Pancreas (tissue), 10 donors: ENCODE results near the gene PTGER3. TPM values are rescaled to one million over a fixed set of nuclear protein-coding genes. Genes with fewer than 3 reads are reported as not detected.

Source experiments
- ATAC-seq, 4 donors: fragments of 200-7000 bp; cut with Tn5 transposase; one replicate each; pipeline versions ENCODE4 v1.8.0 to v1.9.1; 2020; ENCODE audit warnings: mild to moderate bottlenecking in 4 of 4, moderate library complexity in 4 of 4
- DNase-seq, 6 donors: peaks; one replicate each; pipeline ENCODE4 v3.0.0-alpha.2; 2020
- FAIRE-seq: peaks from 2 replicates; lab custom pipeline; 2012; peaks lifted over from hg19 to GRCh38; lab: Jason Lieb, UNC
- H3K27ac ChIP-seq, 4 donors: fragments of 200-600 bp; sonication (generic); 1 replicate in 3 of 4; 2 replicates in 1 of 4; pipeline versions ENCODE4 v1.5.0 to v1.8.0; 2020
- H3K27me3 ChIP-seq, 4 donors: fragments of 200-600 bp; one replicate each; pipeline ENCODE4 v1.8.0; 2021
- H3K36me3 ChIP-seq, 3 donors: fragments of 200-600 bp; sonication (generic) in 1 of 3; one replicate each; pipeline versions ENCODE4 v1.5.0 to v1.8.0; 2020 to 2021
- H3K4me1 ChIP-seq, 3 donors: fragments of 200-600 bp; one replicate each; pipeline ENCODE4 v1.8.0; 2021
- H3K4me3 ChIP-seq, 4 donors: fragments of 200-600 bp; sonication (generic) in 2 of 4; one replicate each; pipeline versions ENCODE4 v1.5.0 to v1.8.0; 2020 to 2021
- H3K9me3 ChIP-seq, 4 donors: fragments of 200-600 bp; one replicate each; pipeline ENCODE4 v1.8.0; 2021
- WGBS, 2 donors: extraction: QIAGEN DNeasy Blood & Tissue Kit; methylation state at CpG; one replicate each; pipeline ENCODE4 v1.1.7; 2013; 5-methylcytosine and 5-hydroxymethylcytosine counted together
- intact Hi-C, 3 donors: fragments of 100-400 bp; cut with DNase I; formaldehyde crosslinking; loops; one replicate each; pipeline versions ENCODE4 v1.11.1 to v1.14.2; 2022
- microRNA-seq, 2 donors: library from miRNA; unstranded; fragments of <30 nt; microRNA quantifications; one replicate each; pipeline versions ENCODE4 to v1.1.0, GENCODE V29; 2019 to 2020
- polyA plus RNA-seq, 2 donors: library from polyadenylated mRNA; stranded (reverse); fragments of 200-250 nt; gene quantifications; one replicate each; pipeline ENCODE4 v1.2.3, GENCODE V29; 2013
- total RNA-seq, 6 donors: library from RNA; stranded (reverse); fragmentation: NEBNext Ultra II Directional in 4 of 6; extraction: Animal tissue kit (Norgen Biotek cat#: 25700) in 4 of 6; gene quantifications; one replicate each; pipeline versions ENCODE4 v1.2.1 to v1.2.4, GENCODE V29; 2021 to 2023
- TF ChIP-seq, protein P1 (sequence below), 4 donors: fragments of 200-600 bp; sonication (generic) in 3 of 4; IDR thresholded peaks; one replicate each; pipeline versions ENCODE4 v1.5.0 to v1.8.0; 2021; ENCODE audit warnings: antibody characterized with exemption in 4 of 4
- donor health status: healthy with polysubstance abuse.
- donor health status: DM: no; HTN: no; CAD: no; lungs with moderate emphysema.
- donor health status: DM: no; HTN: no; CAD: no.
- donor health status: control.
- donor health status: control.
- donor health status: Bipolar disorder and iron deficiency.
- donor health status: DM: yes; HTN: yes; CAD: no.
- donor health status: DM: no; HTN: no; CAD: no.
- donor health status: DM: no; HTN: no; CAD: no.
- donor health status: DM: yes; HTN: yes; CAD: no.

Gene PTGER3
- total and polyA plus RNA-seq, 8 donors, result 3.2 to 7.7 (median 6.0) TPM

DNA sequence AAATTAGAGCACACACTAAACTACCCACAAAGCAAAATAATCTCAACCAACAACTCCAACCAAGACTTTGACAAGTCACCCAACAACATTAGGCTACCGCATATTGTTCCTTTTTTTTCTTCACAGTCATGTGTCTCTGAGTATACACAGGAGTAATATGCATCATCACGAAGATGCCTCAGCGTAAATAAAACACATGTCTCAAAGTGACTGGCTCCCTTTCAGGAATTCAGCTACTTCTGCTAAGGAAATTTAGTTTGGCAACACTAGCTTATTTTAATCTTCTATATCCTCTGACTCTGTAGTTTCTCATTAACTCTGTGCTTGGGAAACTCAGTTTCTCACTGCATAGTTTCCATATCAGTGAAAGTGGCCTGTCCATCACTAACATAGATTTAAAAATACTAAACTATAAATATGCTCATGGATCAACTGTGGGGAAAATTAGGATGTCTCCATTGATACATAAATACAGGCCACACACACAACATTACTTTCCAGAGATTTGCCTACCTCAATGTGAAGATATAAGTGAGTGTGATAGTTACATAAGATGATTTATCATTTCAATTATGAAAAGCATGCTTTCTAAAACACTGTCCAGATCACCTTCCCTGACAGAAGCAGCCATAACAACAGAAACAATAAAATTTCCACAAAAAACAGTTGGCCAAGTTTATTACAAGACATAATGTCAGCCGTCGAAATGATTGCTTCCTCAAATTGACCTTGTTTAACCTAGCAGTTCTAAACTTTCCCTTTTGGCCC, 113.2 kb downstream of the PTGER3 start:
- FAIRE-seq, result no peak
- TF ChIP-seq, protein P1, sequence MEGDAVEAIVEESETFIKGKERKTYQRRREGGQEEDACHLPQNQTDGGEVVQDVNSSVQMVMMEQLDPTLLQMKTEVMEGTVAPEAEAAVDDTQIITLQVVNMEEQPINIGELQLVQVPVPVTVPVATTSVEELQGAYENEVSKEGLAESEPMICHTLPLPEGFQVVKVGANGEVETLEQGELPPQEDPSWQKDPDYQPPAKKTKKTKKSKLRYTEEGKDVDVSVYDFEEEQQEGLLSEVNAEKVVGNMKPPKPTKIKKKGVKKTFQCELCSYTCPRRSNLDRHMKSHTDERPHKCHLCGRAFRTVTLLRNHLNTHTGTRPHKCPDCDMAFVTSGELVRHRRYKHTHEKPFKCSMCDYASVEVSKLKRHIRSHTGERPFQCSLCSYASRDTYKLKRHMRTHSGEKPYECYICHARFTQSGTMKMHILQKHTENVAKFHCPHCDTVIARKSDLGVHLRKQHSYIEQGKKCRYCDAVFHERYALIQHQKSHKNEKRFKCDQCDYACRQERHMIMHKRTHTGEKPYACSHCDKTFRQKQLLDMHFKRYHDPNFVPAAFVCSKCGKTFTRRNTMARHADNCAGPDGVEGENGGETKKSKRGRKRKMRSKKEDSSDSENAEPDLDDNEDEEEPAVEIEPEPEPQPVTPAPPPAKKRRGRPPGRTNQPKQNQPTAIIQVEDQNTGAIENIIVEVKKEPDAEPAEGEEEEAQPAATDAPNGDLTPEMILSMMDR (IDR thresholded peaks at IDR 0.05), result no peak
- 59 to 63% methylated on average over 5 of the region's 5 CpGs for WGBS, 2 donors

DNA sequence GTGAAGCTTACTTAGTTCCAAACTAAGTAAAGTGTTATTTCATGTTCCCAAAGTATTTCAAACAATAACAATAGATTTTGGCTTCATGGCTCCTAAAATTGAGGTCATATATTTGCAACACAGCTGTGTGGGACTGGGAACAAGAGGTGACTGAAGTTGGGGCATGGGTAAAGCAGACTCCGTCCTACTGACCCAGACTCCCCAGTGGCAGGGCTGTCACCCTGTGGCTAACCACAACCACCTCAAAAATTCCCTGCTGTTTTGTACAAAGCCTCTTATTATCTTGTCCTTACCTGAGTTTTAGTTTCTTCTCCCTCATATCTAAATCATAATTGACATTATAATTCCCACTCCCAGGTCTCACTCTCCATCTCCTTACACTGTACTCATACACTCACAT, 117.6 kb downstream of the PTGER3 start:
- H3K4me1 ChIP-seq, result peaks cover 0 to 13% (median 11%) of the 10 kb centered on the region in 3 donors
- H3K4me3 ChIP-seq, result no peak overlapping the region
- 89 to 96% methylated on average over 1 of the region's 1 CpG for WGBS, 2 donors
- no peaks in the 10 kb centered on the region for H3K36me3 ChIP-seq
- ATAC-seq, result no peak
- H3K9me3 ChIP-seq, result no peaks in the 10 kb centered on the region
- no peaks in the 10 kb centered on the region for H3K27me3 ChIP-seq
- intact Hi-C loops, result no loop called here
- no peak for FAIRE-seq
- DNase-seq, result no peak
- no peak overlapping the region for H3K27ac ChIP-seq
- TF ChIP-seq, protein P1 (IDR thresholded peaks at IDR 0.05), result no peak

More for the DNA sequence above, 113.2 kb downstream of the PTGER3 start:
- Histone ChIP-seq H3K27ac (no peak overlapping the region), H3K27me3 (no peaks in the 10 kb centered on the region), H3K36me3 (no peaks in the 10 kb centered on the region), H3K9me3 (no peaks in the 10 kb centered on the region), H3K4me1 (peaks cover 0 to 9% (median 6%) of the 10 kb centered on the region in 3 donors), H3K4me3 (no peak overlapping the region)
- intact Hi-C loops, result no loop called here
- DNase-seq (no peak), ATAC-seq (no peak)

DNA sequence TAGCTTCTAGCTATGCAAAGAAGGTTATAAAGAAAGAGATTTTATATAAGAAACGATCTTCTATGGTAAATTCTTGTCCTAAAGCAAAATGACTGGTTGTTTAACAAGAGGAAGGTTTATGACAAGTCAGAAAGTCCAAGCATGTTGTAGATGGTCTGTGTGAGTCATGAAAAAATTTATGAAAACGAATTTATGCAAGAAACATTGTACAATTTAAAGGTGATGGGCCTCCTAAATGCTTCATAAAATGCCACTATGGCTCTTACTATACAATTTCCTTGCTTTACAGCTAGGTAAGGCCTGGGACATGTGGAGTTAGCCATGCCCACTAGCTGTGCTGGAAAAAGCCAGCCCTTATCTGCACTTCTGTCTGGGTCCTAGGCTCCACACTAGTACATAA, 125.4 kb downstream of the PTGER3 start:
- Histone ChIP-seq H3K4me3 (no peak overlapping the region), H3K4me1 (no peaks in the 10 kb centered on the region), H3K36me3 (no peaks in the 10 kb centered on the region), H3K9me3 (no peaks in the 10 kb centered on the region), H3K27ac (no peak overlapping the region), H3K27me3 (no peaks in the 10 kb centered on the region)
- FAIRE-seq (no peak), DNase-seq (no peak), ATAC-seq (no peak)
- TF ChIP-seq, protein P1 (IDR thresholded peaks at IDR 0.05), result no peak
- intact Hi-C loops, result no loop called here
- 59 to 64% methylated on average over 2 of the region's 2 CpGs for WGBS, 2 donors

Small RNA genes within 50 kb of the gene (microRNA-seq; reads per million reads assigned to microRNA genes)
- 281 to 496 reads per million in 2 donors for gene MIR186

Other genes with a start within 250 kb of the PTGER3 start
- gene ZRANB2, start 33.2 kb upstream of the PTGER3 start, total RNA-seq, result 10 to 100 TPM; 22.0 to 45.0 (median 31.5) TPM
- gene ZRANB2, start 33.2 kb upstream of the PTGER3 start, polyA plus RNA-seq, result 10 to 100 TPM; 31.2 to 62.9 TPM